ENCODE data around the gene FANCC.

FANCC gene

GRCh38 chr9:95102001-95102433 is 215.5 kb downstream of the FANCC start:
- DNase-seq (ENCODE audit: low read depth in 3 of 3), result no peak

GRCh38 chr9:95101326-95101725 is 216.2 kb downstream of the FANCC start:
- DNase-seq (ENCODE audit: low read depth in 3 of 3), result no peak

- DNase-seq (ENCODE audit: low read depth in 3 of 3), result no peak
Measured at GRCh38 chr9:95100071-95100627, 217.4 kb downstream of the FANCC start.

- no peak for DNase-seq (ENCODE audit: low read depth in 3 of 3)
Measured at GRCh38 chr9:95099321-95100070, 218.0 kb downstream of the FANCC start.

- no peak for DNase-seq (ENCODE audit: low read depth in 3 of 3)
Measured at GRCh38 chr9:95098391-95098921, 219.1 kb downstream of the FANCC start.

GRCh38 chr9:95097279-95097678 is 220.2 kb downstream of the FANCC start:
- no peak for DNase-seq (ENCODE audit: low read depth in 3 of 3)

- no peak for DNase-seq (ENCODE audit: low read depth in 3 of 3)
Measured at GRCh38 chr9:95096807-95097206, 220.7 kb downstream of the FANCC start.

- no peak for DNase-seq (ENCODE audit: low read depth in 3 of 3)
Measured at GRCh38 chr9:95096381-95096780, 221.1 kb downstream of the FANCC start.

GRCh38 chr9:95095641-95096355 is 221.7 kb downstream of the FANCC start:
- DNase-seq (ENCODE audit: low read depth in 3 of 3), result no peak

- DNase-seq (ENCODE audit: low read depth in 3 of 3), result no peak
Measured at GRCh38 chr9:95094002-95094401, 223.5 kb downstream of the FANCC start.

- DNase-seq (ENCODE audit: low read depth in 3 of 3), result no peak
Measured at GRCh38 chr9:95093586-95093985, 223.9 kb downstream of the FANCC start.

GRCh38 chr9:95092262-95093072 is 225.0 kb downstream of the FANCC start:
- no peak for DNase-seq (ENCODE audit: low read depth in 3 of 3)

- no peak for DNase-seq (ENCODE audit: low read depth in 3 of 3)
Measured at GRCh38 chr9:95091601-95092261, 225.8 kb downstream of the FANCC start.

- no peak for DNase-seq (ENCODE audit: low read depth in 3 of 3)
Measured at GRCh38 chr9:95090871-95091577, 226.5 kb downstream of the FANCC start.

GRCh38 chr9:95090023-95090791 is 227.3 kb downstream of the FANCC start:
- no peak for DNase-seq (ENCODE audit: low read depth in 3 of 3)

GRCh38 chr9:95089257-95090022 is 228.1 kb downstream of the FANCC start:
- DNase-seq (ENCODE audit: low read depth in 3 of 3), result no peak

- DNase-seq (ENCODE audit: low read depth in 3 of 3), result no peak
Measured at GRCh38 chr9:95088421-95089161, 228.9 kb downstream of the FANCC start.

- DNase-seq (ENCODE audit: low read depth in 3 of 3), result no peak
Measured at GRCh38 chr9:95087659-95088242, 229.8 kb downstream of the FANCC start.
